Testis (tissue), 2 donors: ENCODE results near the gene ALOXE3.

Experiments
- POLR2A ChIP-seq: fragments of 450-650 bp; IDR thresholded peaks from one replicate; pipeline ENCODE4 v1.6.1; 2017; ENCODE audit warnings: antibody characterized with exemption, mild to moderate bottlenecking, moderate library complexity
- TF ChIP-seq, protein P1 (sequence below), 3 experiments: fragments of 450-650 bp in 2 of 3; fragments of 200-600 bp in 1 of 3; sonication (generic) in 1 of 3; IDR thresholded peaks; one replicate each; pipeline ENCODE4 v1.5.1; 2016 to 2019; ENCODE audit warnings: antibody characterized with exemption in 3 of 3, mild to moderate bottlenecking in 2 of 3, moderate library complexity in 1 of 3

DNA sequence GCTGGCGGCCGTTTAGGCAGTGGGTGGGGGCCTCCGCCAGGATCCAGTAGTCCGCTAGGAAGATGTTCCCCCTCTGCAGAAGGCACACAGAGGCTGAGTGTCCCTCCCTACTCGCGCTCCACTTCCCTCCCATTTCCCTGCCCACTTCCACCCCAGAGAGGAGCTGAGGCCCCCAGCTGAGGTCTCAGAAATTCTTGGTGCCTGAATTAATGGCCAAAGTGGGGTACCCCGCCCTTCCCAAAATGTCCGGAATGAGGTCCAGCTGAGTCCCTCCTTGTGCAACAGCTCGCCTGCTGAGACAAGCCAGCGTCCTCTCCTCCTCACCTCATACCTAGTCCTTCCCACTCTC is 7.9 kb downstream of the ALOXE3 start:
- TF ChIP-seq, protein P1, sequence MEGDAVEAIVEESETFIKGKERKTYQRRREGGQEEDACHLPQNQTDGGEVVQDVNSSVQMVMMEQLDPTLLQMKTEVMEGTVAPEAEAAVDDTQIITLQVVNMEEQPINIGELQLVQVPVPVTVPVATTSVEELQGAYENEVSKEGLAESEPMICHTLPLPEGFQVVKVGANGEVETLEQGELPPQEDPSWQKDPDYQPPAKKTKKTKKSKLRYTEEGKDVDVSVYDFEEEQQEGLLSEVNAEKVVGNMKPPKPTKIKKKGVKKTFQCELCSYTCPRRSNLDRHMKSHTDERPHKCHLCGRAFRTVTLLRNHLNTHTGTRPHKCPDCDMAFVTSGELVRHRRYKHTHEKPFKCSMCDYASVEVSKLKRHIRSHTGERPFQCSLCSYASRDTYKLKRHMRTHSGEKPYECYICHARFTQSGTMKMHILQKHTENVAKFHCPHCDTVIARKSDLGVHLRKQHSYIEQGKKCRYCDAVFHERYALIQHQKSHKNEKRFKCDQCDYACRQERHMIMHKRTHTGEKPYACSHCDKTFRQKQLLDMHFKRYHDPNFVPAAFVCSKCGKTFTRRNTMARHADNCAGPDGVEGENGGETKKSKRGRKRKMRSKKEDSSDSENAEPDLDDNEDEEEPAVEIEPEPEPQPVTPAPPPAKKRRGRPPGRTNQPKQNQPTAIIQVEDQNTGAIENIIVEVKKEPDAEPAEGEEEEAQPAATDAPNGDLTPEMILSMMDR (IDR thresholded peaks at IDR 0.05), result no peak
- no peak for TF ChIP-seq POLR2A
